ENCODE data around the gene NR3C1.
"Not testable (repeated sequence)": the region's sequence is repeated elsewhere in the genome, so short reads cannot be mapped to it uniquely, and the experiment has no call there.

NR3C1 gene

DNA sequence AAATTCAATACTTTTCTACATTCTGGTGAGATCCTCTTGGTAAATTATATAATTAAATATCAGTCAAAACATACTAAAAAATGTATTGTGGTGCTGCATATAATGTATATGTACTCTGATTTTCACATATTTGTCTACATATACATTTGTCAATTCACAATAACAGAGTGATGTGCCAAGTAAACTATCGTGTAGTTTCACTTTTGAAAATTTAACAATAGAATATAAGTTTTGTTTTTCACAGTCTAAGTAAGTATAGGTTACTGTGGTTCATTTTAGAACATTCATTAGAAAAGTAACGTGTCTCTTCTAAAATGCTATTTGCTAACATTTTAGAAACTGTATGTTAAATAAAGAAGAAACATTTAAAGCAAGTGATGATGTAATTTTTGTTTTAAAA, 73.6 kb downstream of the NR3C1 start:
- no peak overlapping the region for H3K27ac ChIP-seq

DNA sequence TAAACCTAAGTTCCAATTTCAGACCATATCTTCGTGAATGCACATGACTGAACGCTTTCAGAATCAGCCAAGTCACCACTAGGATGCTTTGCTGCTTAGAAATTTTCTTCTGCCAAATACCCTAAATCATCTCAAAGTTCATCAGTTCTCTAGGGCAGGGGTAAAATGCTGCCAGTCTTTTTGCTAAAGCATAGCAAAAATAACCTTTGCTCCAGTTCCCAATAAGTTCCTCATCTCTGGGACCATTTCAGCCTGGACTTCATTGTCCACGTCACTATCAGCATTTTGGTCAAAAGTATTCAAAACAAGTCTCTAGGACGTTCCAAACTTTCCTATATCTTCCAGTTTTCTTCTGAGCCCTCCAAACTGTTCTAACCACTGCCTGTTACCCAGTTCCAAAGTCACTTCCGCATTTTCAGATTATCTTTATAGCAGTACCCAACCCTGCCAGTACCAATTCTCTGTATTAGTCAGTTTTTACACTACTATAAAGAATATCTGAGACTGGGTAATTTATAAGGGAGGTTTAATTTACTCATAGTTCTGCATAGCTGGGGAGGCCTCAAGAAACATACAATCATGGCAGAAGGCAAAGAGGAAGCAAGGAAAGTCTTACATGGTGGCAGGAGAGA, 74.8 kb downstream of the NR3C1 start:
- TF ChIP-seq, protein P1, sequence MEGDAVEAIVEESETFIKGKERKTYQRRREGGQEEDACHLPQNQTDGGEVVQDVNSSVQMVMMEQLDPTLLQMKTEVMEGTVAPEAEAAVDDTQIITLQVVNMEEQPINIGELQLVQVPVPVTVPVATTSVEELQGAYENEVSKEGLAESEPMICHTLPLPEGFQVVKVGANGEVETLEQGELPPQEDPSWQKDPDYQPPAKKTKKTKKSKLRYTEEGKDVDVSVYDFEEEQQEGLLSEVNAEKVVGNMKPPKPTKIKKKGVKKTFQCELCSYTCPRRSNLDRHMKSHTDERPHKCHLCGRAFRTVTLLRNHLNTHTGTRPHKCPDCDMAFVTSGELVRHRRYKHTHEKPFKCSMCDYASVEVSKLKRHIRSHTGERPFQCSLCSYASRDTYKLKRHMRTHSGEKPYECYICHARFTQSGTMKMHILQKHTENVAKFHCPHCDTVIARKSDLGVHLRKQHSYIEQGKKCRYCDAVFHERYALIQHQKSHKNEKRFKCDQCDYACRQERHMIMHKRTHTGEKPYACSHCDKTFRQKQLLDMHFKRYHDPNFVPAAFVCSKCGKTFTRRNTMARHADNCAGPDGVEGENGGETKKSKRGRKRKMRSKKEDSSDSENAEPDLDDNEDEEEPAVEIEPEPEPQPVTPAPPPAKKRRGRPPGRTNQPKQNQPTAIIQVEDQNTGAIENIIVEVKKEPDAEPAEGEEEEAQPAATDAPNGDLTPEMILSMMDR (IDR thresholded peaks at IDR 0.05), result no peak
- no peak for TF ChIP-seq ZFX (IDR thresholded peaks at IDR 0.05; ENCODE audit: borderline replicate concordance)
- H3K27ac ChIP-seq, result no peak overlapping the region

More for the DNA sequence above, 73.6 kb downstream of the NR3C1 start:
- no peak for TF ChIP-seq ZFX (IDR thresholded peaks at IDR 0.05; ENCODE audit: borderline replicate concordance)
- TF ChIP-seq, protein P1 (IDR thresholded peaks at IDR 0.05), result no peak

GRCh38 chr5:143325086-143325485, 78.4 kb downstream of the NR3C1 start:
- not testable (repeated sequence) for H3K27ac ChIP-seq

GRCh38 chr5:143322931-143323630, 80.4 kb downstream of the NR3C1 start:
- not testable (repeated sequence) for H3K27ac ChIP-seq

DNA sequence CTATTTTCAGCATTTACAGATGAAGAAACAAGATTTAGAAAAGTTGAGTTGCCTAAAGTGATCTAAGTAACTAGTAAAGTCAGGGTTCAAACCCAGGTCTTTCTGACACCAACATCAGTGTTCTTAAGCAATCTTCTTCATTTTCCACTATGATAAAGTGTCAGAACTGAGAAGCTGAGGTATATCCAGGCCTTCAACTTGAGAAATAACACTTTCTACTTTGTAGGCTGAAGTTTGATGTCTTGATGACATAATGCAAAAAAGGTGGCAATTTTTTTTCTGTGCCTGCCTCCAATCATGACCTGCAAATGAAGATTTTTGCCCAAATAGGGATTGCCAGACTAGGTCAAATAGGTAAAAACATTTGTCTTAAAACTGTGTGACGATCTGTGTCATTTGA, 81.3 kb downstream of the NR3C1 start:
- no peak overlapping the region for H3K27ac ChIP-seq
- TF ChIP-seq, protein P1 (IDR thresholded peaks at IDR 0.05), result no peak
- TF ChIP-seq ZFX (IDR thresholded peaks at IDR 0.05; ENCODE audit: borderline replicate concordance), result no peak

GRCh38 chr5:143319437-143320227, 83.9 kb downstream of the NR3C1 start:
- TF ChIP-seq, protein P1 (IDR thresholded peaks at IDR 0.05), result no peak
- TF ChIP-seq ZFX (IDR thresholded peaks at IDR 0.05; ENCODE audit: borderline replicate concordance), result no peak
- H3K27ac ChIP-seq, result no peak overlapping the region

GRCh38 chr5:143318833-143319232, 84.7 kb downstream of the NR3C1 start:
- H3K27ac ChIP-seq, result no peak overlapping the region
- TF ChIP-seq ZFX (IDR thresholded peaks at IDR 0.05; ENCODE audit: borderline replicate concordance), result no peak
- TF ChIP-seq, protein P1 (IDR thresholded peaks at IDR 0.05), result no peak

- H3K27ac ChIP-seq, result no peak overlapping the region
- no peak for TF ChIP-seq ZFX (IDR thresholded peaks at IDR 0.05; ENCODE audit: borderline replicate concordance)
- TF ChIP-seq, protein P1 (IDR thresholded peaks at IDR 0.05), result no peak
Measured at GRCh38 chr5:143318270-143318669, 85.2 kb downstream of the NR3C1 start.

Measured in 22Rv1 (cell line).